DMS153 treated with DMSO at 0.1 percent for 48 hours (cell line): ENCODE results near the gene RHOT2.

Experiments
- DNase-seq: peaks from one replicate; lab custom pipeline; 2025; ENCODE audit not compliant: unreplicated experiment; lab: John Stamatoyannopoulos, UW

RHOT2 gene

GRCh38 chr16:695355-696089 is 27.6 kb downstream of the RHOT2 start:
- peak; percentile 94 for DNase-seq

DNA sequence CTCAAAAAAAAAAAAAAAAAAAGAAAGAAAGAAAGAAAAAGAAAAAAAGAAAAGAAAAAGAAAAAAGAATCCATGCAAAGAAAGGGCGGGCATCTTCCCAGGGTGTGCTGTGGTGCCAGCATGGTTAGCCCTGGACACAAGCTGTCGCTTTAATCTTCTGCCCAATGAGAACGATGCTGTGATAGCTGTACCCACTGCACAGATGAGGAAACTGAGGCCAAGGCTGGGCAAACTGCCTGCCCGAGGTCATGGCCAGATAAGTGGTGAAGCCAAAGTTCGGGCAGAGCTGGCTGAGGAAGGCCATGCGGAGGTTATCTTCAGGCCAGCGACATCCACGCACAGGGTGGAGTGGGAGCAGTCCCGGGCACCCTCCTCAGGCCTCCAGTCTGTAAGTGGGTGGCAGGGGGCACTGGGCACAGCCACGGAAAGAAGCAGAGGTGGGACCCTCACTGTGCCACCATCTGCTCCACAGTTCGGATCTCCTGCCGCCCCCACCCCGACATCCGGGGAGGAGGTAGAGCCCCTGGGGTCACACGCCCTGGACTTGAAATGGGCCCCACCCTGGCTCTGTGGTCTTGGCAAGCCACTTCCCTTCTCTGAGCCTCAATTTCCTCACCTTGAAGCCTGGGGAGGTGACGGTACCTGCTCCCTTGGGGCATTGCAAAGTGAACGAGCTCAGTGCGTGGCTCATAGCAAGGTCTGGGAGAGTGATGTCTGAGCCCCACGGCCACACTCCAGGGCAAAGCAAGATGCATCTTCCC is 31.2 kb downstream of the RHOT2 start:
- DNase-seq: no peak

GRCh38 chr16:700684-701584 is 33.0 kb downstream of the RHOT2 start:
- DNase-seq: no peak

- DNase-seq: no peak
Observed at GRCh38 chr16:702341-702740, 34.4 kb downstream of the RHOT2 start.

- no peak for DNase-seq
Observed at GRCh38 chr16:703406-703805, 35.5 kb downstream of the RHOT2 start.

GRCh38 chr16:704047-704446 is 36.1 kb downstream of the RHOT2 start:
- DNase-seq: no peak

DNA sequence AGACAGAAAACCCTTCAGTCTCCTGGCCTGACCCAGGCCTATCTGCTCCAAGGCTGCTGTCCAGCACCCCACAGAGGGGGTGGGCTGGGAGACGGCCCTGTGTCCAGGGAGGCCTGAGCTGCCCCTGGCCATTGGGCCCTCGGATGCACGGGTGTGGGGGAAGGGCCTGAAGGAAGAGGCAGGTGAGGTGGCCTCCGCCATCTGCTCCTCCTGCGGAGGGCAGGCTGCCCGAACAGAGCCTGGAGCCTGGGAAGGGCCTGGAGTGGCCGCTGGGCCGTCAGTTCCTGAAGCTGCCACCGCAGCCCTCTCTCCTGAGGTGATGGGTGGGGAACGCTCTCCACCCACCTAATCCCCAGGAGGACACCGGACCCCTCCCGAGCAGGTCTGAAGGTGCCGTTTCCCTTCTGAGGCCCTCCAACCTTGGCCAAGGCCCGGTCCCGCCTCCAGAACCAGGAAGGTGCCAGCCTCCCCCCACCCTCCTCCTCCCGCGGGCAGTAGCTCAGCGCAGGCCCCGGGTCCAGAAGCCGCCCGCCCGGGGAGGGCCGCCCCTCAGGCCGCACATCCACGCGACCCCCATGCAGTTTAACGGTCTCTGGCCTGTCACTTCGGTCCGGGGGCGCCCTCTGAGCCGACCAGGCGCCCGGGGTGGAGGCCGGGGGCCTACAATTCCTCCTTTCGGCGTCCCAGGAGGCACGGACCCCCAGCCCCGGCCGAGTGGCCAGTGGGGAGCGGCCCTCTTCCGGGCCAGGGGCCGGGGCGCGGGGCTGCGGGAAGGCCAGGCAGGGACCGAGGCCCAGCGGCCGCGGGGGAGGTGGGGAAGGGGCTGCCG is 36.8 kb downstream of the RHOT2 start:
- DNase-seq: no peak

DNA sequence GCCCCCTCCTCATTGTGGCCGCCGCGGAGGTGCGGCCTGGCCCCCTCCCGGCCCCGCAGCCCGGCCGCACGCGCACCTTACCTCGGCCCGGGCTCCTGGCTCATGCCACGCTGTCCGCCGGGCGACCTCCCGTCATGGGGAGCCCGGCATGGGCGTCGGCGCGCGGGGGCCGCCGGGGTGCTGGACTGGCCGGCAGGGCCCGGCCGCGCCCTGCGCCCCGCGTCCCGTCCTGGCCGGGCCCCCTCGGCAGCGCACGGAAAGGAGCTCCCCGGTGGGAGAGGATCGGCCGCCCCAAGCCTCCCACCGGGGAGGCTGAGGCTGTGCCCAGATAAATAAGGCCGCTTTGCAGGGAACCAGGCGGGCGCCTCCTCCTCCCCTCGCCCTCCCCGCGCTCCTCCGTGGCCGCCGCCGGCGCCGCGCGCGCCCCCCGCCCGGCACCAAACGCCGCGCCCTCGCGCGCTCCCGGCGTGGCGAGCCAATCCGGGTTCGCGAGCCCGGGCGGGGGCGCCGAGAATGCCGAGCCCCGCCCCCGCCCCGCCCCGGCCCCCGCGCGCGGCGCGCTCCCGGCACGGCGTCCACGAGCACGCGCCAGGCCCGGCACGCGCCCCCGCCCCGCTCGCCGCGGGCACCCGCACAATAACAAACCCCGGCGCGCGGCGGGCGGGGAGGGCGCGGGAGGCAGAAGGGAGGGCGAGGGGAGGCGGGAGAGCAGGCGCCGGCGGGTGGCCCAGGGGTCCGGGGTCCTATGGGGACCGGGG is 37.7 kb downstream of the RHOT2 start, which contains the start of gene FBXL16:
Gene FBXL16, minus strand, starts transcription at position 371 of the 758 bp plus-strand sequence. CDS start 8,396 bp downstream, outside the sequence.
- DNase-seq: no peak

- no peak for DNase-seq
Observed at GRCh38 chr16:706189-707061, 38.5 kb downstream of the RHOT2 start.

DNA sequence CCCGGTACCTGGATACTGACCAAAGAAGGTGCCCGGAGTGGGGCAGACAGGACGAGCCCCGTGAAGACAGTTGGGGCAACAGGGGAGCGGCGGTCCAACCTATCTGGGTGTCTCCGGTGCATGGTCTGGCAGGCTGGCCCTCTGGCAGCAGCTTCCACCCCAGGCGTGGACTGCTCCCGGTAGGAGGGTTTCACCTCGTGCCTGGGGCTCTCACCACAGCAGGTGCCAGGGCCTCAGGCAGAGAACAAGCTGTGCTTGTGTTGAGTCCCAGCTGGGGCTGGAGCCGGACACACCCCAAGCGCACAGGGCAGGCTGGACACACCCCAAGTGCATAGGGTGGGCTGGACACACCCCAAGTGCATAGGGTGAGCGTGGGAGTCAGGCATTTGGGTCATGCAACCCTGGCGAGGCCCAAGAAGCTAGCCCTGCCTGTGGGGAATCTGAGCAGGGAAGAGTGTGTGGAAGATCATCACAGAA is 39.2 kb downstream of the RHOT2 start:
- no peak for DNase-seq

GRCh38 chr16:708019-708418 is 40.1 kb downstream of the RHOT2 start:
- no peak for DNase-seq

GRCh38 chr16:708959-709358 is 41.0 kb downstream of the RHOT2 start:
- DNase-seq: no peak

DNA sequence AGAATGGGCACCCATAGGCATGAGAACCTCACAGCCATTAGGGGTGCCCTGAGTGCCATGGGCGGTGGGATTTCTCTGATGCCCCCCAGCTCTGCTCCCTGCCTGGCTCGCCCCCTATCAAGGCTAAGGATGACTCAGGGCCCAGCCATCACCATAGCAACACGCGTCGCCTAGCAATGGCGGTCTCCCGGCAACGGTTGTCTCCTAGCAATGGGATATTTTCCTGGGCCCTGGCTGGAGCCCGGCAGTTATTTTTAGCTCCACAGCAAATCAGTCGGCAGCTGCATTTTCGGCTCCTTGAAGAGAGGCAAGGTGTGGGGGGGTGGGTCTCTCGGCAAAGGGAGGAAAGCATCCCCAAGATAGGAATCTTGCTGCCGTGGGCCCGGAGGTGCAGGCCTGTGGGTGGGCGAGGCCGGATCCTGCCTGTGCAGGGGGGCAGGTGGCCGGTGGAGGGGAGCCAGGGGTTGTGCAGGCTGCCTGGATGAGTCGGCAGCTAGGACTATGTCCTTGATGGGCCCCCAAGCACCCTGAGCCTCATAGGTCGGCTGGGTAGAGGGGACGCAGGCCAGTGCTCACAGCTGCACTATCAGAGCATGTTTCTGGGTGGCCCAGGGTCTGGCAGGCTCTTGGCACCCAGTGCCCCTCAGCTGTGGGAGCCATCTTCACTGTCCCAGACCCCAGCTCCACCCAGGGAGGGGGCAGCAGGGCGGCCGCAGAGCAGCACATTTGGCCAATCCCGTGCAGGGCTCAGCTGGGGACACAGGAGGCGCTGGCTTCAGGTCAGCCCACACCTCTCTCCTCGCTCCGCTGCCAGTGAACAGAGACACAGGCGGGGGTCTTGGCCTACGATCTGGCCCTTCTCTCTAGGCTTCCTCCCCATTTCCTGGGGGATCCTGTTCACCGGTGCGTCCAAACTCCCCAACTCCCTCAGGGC is 41.9 kb downstream of the RHOT2 start:
- peak; percentile 72 for DNase-seq

DNA sequence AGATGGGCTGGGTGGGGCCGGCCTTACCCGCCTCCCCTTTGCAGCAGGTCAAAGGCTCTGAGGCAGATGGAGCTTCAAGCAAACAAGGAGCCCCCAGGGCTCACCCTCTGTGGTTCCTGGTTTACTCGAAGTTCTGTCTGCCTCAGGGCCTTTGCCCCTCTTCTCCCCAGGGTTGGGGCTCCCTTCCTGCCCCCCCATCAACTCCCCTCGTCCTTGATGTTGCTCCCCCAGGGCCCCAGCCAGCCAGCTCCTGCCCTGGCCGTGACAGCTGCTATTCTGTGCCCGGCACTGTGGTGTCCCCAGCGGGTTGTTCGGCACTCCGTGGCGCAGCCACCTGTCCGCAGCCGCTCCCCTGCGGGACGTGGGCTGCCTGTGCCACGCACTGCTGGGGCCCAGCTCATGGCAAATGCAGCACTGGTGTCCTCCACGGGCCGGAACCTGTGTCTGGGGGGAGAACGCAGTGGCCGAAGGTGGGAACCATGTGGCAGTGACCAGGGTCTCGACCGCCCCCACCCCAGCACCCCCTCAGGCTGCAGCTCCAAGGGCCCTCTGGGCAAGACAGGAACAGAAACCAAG is 42.7 kb downstream of the RHOT2 start:
- no peak for DNase-seq

GRCh38 chr16:711084-711483 is 43.2 kb downstream of the RHOT2 start:
- no peak for DNase-seq

DNA sequence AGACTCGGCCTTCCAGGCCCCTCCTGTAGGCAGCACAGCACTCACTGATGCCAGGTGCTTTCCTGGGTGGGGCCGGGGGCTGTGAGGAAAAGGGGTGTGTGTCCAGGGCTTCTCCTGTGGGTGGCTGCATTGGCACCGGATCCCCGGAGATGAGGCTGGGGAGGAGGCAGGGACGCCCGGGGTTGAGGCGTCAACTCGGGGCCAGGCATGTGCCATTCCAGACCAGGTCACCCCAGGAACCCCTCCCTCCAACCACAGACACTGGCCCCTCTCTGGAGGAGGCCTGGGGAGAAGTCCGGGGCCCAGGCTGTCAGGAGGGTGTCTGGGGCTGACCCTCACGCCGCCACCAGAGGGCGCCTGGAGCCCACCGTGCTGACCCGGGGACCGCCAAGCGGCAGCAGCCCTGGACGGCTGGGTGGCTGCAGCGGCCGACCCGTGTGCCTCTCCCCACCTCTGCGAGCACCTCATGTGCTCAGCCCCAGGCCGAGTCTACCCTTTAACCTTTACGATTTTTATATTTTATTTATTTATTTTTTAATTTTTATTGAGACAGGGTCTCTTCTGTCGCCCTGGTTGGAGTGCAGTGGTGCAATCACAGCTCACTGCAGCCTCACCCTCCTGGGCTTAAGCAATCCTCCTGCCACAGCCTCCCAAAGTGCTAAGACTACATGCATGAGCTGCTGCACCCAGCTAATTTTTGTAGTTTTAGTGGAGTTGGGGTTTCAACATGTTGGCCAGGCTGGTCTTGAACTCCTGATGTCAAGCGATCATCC is 43.8 kb downstream of the RHOT2 start:
- DNase-seq: peak; percentile 37
